ENCODE data around the gene NPW. TPM values are rescaled to one million over a fixed set of nuclear protein-coding genes. Genes with fewer than 3 reads are reported as not detected.

The NPW gene
- total and polyA plus RNA-seq, 2 experiments from 2014 or later: 3.3 to 38.6 TPM

- no peaks in the 10 kb centered on the region for H3K36me3 ChIP-seq
- no peaks in the 10 kb centered on the region for H3K9me3 ChIP-seq (ENCODE audit: low read depth)
- peak overlapping the region; percentile 7 for H3K4me3 ChIP-seq
- peaks cover 44% of the 10 kb centered on the region for H3K27me3 ChIP-seq
- H3K4me1 ChIP-seq (ENCODE audit: low read depth): peaks cover 12% of the 10 kb centered on the region
- no peak overlapping the region for H3K27ac ChIP-seq
- no peak for TF ChIP-seq CTCF (IDR thresholded peaks at IDR 0.05; ENCODE audit: low read depth, low read length)
- peak in 1 of 2 donors; percentile 43 for DNase-seq (ENCODE audit: low read depth in 1 of 2, low spot score in 1 of 2)
Measured at GRCh38 chr16:2019921-2020831, 591 bp downstream of the NPW start.

GRCh38 chr16:2022723-2023091 lies 3.1 kb downstream of the NPW start:
- H3K4me1 ChIP-seq (ENCODE audit: low read depth): peaks cover 7% of the 10 kb centered on the region
- peaks cover 45% of the 10 kb centered on the region for H3K27me3 ChIP-seq
- H3K4me3 ChIP-seq: no peak overlapping the region
- DNase-seq (ENCODE audit: low read depth in 1 of 2, low spot score in 1 of 2): peak; percentile 61 to 70
- H3K9me3 ChIP-seq (ENCODE audit: low read depth): no peaks in the 10 kb centered on the region
- no peak for TF ChIP-seq CTCF (IDR thresholded peaks at IDR 0.05; ENCODE audit: low read depth, low read length)
- no peaks in the 10 kb centered on the region for H3K36me3 ChIP-seq
- H3K27ac ChIP-seq: no peak overlapping the region

- peaks cover 38% of the 10 kb centered on the region for H3K27me3 ChIP-seq
- no peak overlapping the region for H3K4me3 ChIP-seq
- no peaks in the 10 kb centered on the region for H3K36me3 ChIP-seq
- no peaks in the 10 kb centered on the region for H3K9me3 ChIP-seq (ENCODE audit: low read depth)
- TF ChIP-seq CTCF (IDR thresholded peaks at IDR 0.05; ENCODE audit: low read depth, low read length): peak; percentile 89
- peaks cover 7% of the 10 kb centered on the region for H3K4me1 ChIP-seq (ENCODE audit: low read depth)
- no peak overlapping the region for H3K27ac ChIP-seq
- peak; percentile 90 to 92 for DNase-seq (ENCODE audit: low read depth in 1 of 2, low spot score in 1 of 2)
Measured at GRCh38 chr16:2023092-2024031, 3.8 kb downstream of the NPW start.

GRCh38 chr16:2024032-2024420 lies 4.4 kb downstream of the NPW start:
- no peak for TF ChIP-seq CTCF (IDR thresholded peaks at IDR 0.05; ENCODE audit: low read depth, low read length)
- H3K4me1 ChIP-seq (ENCODE audit: low read depth): peaks cover 7% of the 10 kb centered on the region
- no peak overlapping the region for H3K4me3 ChIP-seq
- H3K9me3 ChIP-seq (ENCODE audit: low read depth): no peaks in the 10 kb centered on the region
- no peaks in the 10 kb centered on the region for H3K36me3 ChIP-seq
- no peak overlapping the region for H3K27ac ChIP-seq
- peaks cover 32% of the 10 kb centered on the region for H3K27me3 ChIP-seq
- DNase-seq (ENCODE audit: low read depth in 1 of 2, low spot score in 1 of 2): no peak

GRCh38 chr16:2025251-2025650 lies 5.7 kb downstream of the NPW start:
- Histone ChIP-seq H3K36me3 (no peaks in the 10 kb centered on the region), H3K9me3 (ENCODE audit: low read depth) (no peaks in the 10 kb centered on the region), H3K4me1 (ENCODE audit: low read depth) (peaks cover 5% of the 10 kb centered on the region), H3K27me3 (peaks cover 19% of the 10 kb centered on the region), H3K4me3 (no peak overlapping the region), H3K27ac (no peak overlapping the region)
- no peak for TF ChIP-seq CTCF (IDR thresholded peaks at IDR 0.05; ENCODE audit: low read depth, low read length)
- DNase-seq (ENCODE audit: low read depth in 1 of 2, low spot score in 1 of 2): no peak

Data from cardiac muscle cell (in vitro differentiated cells and primary cell).